Activated naive CD4-positive, alpha-beta T cell treated with anti-CD3 and anti-CD28 coated beads, Interleukin-2, amount 10 ng/mL, durations not matched to agents 7 days and 5 days (primary cell): ENCODE measurements around the gene VRK3.
"Not testable (repeated sequence)": the region's sequence is repeated elsewhere in the genome, so short reads cannot be mapped to it uniquely, and the experiment has no call there.

Experiments used
- CTCF ChIA-PET: fragments of 350-600 bp; sonication (Branson Sonifier 250); formaldehyde crosslinking; loops from one replicate; lab custom pipeline; 2021; ENCODE audit warnings: antibody characterized with exemption; lab: Charles Lee
- DNase-seq: peaks from one replicate; pipeline ENCODE4 v3.0.0-alpha.2; 2020
- H3K27ac Mint-ChIP-seq: one replicate; pipeline ENCODE4 v1.8.0; 2021; ENCODE audit warnings: mild to moderate bottlenecking, moderate library complexity, mixed read lengths
- H3K27me3 Mint-ChIP-seq: one replicate; pipeline ENCODE4 v1.8.0; 2021; ENCODE audit warnings: mild to moderate bottlenecking, mixed read lengths
- H3K36me3 Mint-ChIP-seq: one replicate; pipeline ENCODE4 v1.8.0; 2021; ENCODE audit warnings: mixed read lengths
- H3K4me1 Mint-ChIP-seq: one replicate; pipeline ENCODE4 v1.8.0; 2021; ENCODE audit warnings: mixed read lengths
- H3K4me3 Mint-ChIP-seq: one replicate; pipeline ENCODE4 v1.8.0; 2021; ENCODE audit warnings: mild to moderate bottlenecking, moderate library complexity, mixed read lengths
- H3K9me3 Mint-ChIP-seq: one replicate; pipeline ENCODE4 v1.8.0; 2021; ENCODE audit warnings: mixed read lengths

Gene VRK3

GRCh38 chr19:49973987-49974386, 51.2 kb downstream of the VRK3 start:
- Mint-ChIP-seq H3K4me1 (no peaks in the 10 kb centered on the region), H3K36me3 (peaks cover 2% of the 10 kb centered on the region), H3K9me3 (no peaks in the 10 kb centered on the region), H3K27ac (no peak overlapping the region), H3K4me3 (no peak overlapping the region), H3K27me3 (peaks cover 9% of the 10 kb centered on the region)
- no peak for DNase-seq
- CTCF ChIA-PET: no interaction called here

GRCh38 chr19:49972841-49973240, 52.3 kb downstream of the VRK3 start:
- Mint-ChIP-seq H3K9me3 (no peaks in the 10 kb centered on the region), H3K4me1 (no peaks in the 10 kb centered on the region), H3K4me3 (no peak overlapping the region), H3K27me3 (peaks cover 10% of the 10 kb centered on the region), H3K27ac (no peak overlapping the region), H3K36me3 (peaks cover 2% of the 10 kb centered on the region)
- DNase-seq: no peak
- CTCF ChIA-PET: no interaction called here

GRCh38 chr19:49971991-49972411, 53.2 kb downstream of the VRK3 start:
- CTCF ChIA-PET: no interaction called here
- peaks cover 10% of the 10 kb centered on the region for H3K27me3 Mint-ChIP-seq
- H3K9me3 Mint-ChIP-seq: no peaks in the 10 kb centered on the region
- H3K4me3 Mint-ChIP-seq: no peak overlapping the region
- peaks cover 2% of the 10 kb centered on the region for H3K36me3 Mint-ChIP-seq
- no peak overlapping the region for H3K27ac Mint-ChIP-seq
- H3K4me1 Mint-ChIP-seq: no peaks in the 10 kb centered on the region
- no peak for DNase-seq

- H3K4me1 Mint-ChIP-seq, CTCF ChIA-PET, H3K9me3 Mint-ChIP-seq, H3K4me3 Mint-ChIP-seq, DNase-seq, H3K36me3 Mint-ChIP-seq, H3K27ac Mint-ChIP-seq: not testable (repeated sequence)
- H3K27me3 Mint-ChIP-seq: peaks cover 18% of the 10 kb centered on the region
Measured at GRCh38 chr19:49969355-49969754, 55.8 kb downstream of the VRK3 start.

GRCh38 chr19:49968279-49968922, 56.8 kb downstream of the VRK3 start:
- H3K36me3 Mint-ChIP-seq: no peaks in the 10 kb centered on the region
- H3K9me3 Mint-ChIP-seq: no peaks in the 10 kb centered on the region
- CTCF ChIA-PET: no interaction called here
- DNase-seq: no peak
- H3K4me1 Mint-ChIP-seq: no peaks in the 10 kb centered on the region
- peaks cover 16% of the 10 kb centered on the region for H3K27me3 Mint-ChIP-seq
- no peak overlapping the region for H3K4me3 Mint-ChIP-seq
- H3K27ac Mint-ChIP-seq: no peak overlapping the region

GRCh38 chr19:49960980-49961379, 64.2 kb downstream of the VRK3 start, which contains the start of gene SIGLEC11:
TSS of gene SIGLEC11 (minus strand) at chr19:49961172. CDS start at chr19:49961081, 91 bp downstream.
- H3K36me3 Mint-ChIP-seq, H3K27me3 Mint-ChIP-seq, H3K4me3 Mint-ChIP-seq, H3K27ac Mint-ChIP-seq, H3K9me3 Mint-ChIP-seq, CTCF ChIA-PET, H3K4me1 Mint-ChIP-seq, DNase-seq: not testable (repeated sequence)

GRCh38 chr19:49959892-49960291, 65.3 kb downstream of the VRK3 start:
- H3K9me3 Mint-ChIP-seq, H3K4me3 Mint-ChIP-seq, H3K27me3 Mint-ChIP-seq, H3K27ac Mint-ChIP-seq, H3K4me1 Mint-ChIP-seq, H3K36me3 Mint-ChIP-seq, CTCF ChIA-PET, DNase-seq: not testable (repeated sequence)

- H3K27ac Mint-ChIP-seq, CTCF ChIA-PET, H3K4me3 Mint-ChIP-seq, H3K9me3 Mint-ChIP-seq, DNase-seq, H3K4me1 Mint-ChIP-seq, H3K36me3 Mint-ChIP-seq: not testable (repeated sequence)
- peaks cover 14% of the 10 kb centered on the region for H3K27me3 Mint-ChIP-seq
Measured at GRCh38 chr19:49958596-49958995, 66.6 kb downstream of the VRK3 start.

- H3K4me1 Mint-ChIP-seq, DNase-seq, H3K36me3 Mint-ChIP-seq, CTCF ChIA-PET, H3K27ac Mint-ChIP-seq, H3K9me3 Mint-ChIP-seq, H3K4me3 Mint-ChIP-seq: not testable (repeated sequence)
- H3K27me3 Mint-ChIP-seq: peaks cover 18% of the 10 kb centered on the region
Measured at GRCh38 chr19:49958144-49958543, 67.0 kb downstream of the VRK3 start.

- Mint-ChIP-seq H3K36me3 (no peaks in the 10 kb centered on the region), H3K27me3 (peaks cover 23% of the 10 kb centered on the region), H3K9me3 (no peaks in the 10 kb centered on the region), H3K4me3 (no peak overlapping the region), H3K4me1 (no peaks in the 10 kb centered on the region), H3K27ac (no peak overlapping the region)
- no peak for DNase-seq
- CTCF ChIA-PET: interaction anchor here (0.7 kb wide), 1 partner anchor 1097 kb away, joined by 3 read pairs; no protein-coding TSS in a partner anchor
Measured at GRCh38 chr19:49957262-49957915, 67.8 kb downstream of the VRK3 start.

GRCh38 chr19:49956115-49956495, 69.1 kb downstream of the VRK3 start:
- no peak overlapping the region for H3K27ac Mint-ChIP-seq
- no peak overlapping the region for H3K4me3 Mint-ChIP-seq
- no peaks in the 10 kb centered on the region for H3K4me1 Mint-ChIP-seq
- peaks cover 30% of the 10 kb centered on the region for H3K27me3 Mint-ChIP-seq
- no peaks in the 10 kb centered on the region for H3K36me3 Mint-ChIP-seq
- DNase-seq: no peak
- no peaks in the 10 kb centered on the region for H3K9me3 Mint-ChIP-seq
- CTCF ChIA-PET: no interaction called here

GRCh38 chr19:49954933-49955332, 70.2 kb downstream of the VRK3 start:
- Mint-ChIP-seq H3K4me1 (no peaks in the 10 kb centered on the region), H3K36me3 (no peaks in the 10 kb centered on the region), H3K4me3 (no peak overlapping the region), H3K27ac (no peak overlapping the region), H3K9me3 (no peaks in the 10 kb centered on the region), H3K27me3 (peaks cover 31% of the 10 kb centered on the region)
- DNase-seq: no peak
- CTCF ChIA-PET: interaction anchor here (1.6 kb wide), 1 partner anchor 17 kb away, joined by 11 read pairs; no protein-coding TSS in a partner anchor

GRCh38 chr19:49954092-49954829, 70.9 kb downstream of the VRK3 start:
- CTCF ChIA-PET: interaction anchor here (1.1 to 1.6 kb wide), 4 partner anchors 16 to 182 kb away, joined by 3 to 11 read pairs (median 3); no protein-coding TSS in a partner anchor
- Mint-ChIP-seq H3K36me3 (no peaks in the 10 kb centered on the region), H3K27me3 (peaks cover 34% of the 10 kb centered on the region), H3K4me1 (no peaks in the 10 kb centered on the region), H3K4me3 (no peak overlapping the region), H3K9me3 (no peaks in the 10 kb centered on the region), H3K27ac (no peak overlapping the region)
- DNase-seq: no peak

GRCh38 chr19:49953416-49953815, 71.8 kb downstream of the VRK3 start:
- H3K27ac Mint-ChIP-seq: no peak overlapping the region
- H3K9me3 Mint-ChIP-seq: no peaks in the 10 kb centered on the region
- peaks cover 34% of the 10 kb centered on the region for H3K27me3 Mint-ChIP-seq
- no peaks in the 10 kb centered on the region for H3K4me1 Mint-ChIP-seq
- no peaks in the 10 kb centered on the region for H3K36me3 Mint-ChIP-seq
- DNase-seq: no peak
- H3K4me3 Mint-ChIP-seq: no peak overlapping the region
- CTCF ChIA-PET: interaction anchor here (1.1 to 1.6 kb wide), 4 partner anchors 15 to 182 kb away, joined by 3 to 11 read pairs (median 3); no protein-coding TSS in a partner anchor
